Measurements from ENCODE around the gene POC1A.

DNA sequence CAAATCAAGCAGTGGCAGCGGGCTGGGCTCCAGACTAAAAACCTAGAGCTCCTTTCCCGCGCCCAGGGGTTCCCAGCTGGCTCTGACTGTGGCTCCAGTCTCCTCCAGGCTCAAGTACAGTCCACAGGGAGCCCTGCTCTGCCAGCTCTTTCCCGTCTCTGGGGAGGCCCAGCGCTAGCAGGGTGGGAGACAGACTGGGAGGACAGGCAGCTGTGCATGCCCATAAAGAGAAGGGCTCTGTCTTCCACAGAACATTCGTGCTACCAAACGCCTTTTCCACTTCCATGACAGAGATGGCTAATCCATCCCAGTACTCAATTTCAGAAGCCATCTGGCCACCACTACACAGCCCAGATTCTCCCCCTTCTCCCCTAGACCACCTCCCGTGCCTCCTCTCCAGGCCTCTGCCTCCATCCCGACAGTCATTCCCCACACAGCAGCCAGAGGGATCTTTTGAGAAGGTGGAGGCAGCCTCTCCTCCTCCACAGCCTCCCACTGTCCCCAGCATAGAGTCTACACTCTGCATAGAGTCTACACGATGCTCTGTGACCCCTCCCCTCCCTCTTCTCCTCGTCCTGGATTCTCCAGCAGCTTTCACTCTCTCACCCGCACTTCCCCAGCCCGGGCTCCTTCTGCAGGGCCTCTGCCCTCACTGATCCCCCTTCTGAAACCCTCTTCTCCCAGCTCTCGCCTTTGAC is 91.0 kb downstream of the POC1A start:
- TF ChIP-seq SUZ12 (IDR thresholded peaks at IDR 0.05; ENCODE audit: extremely low read depth, insufficient read depth, insufficient read length) (no peak), ZNF274 (IDR thresholded peaks at IDR 0.05; ENCODE audit: low read depth, low read length) (no peak)

All from NT2/D1 (cell line).